Neutrophil (primary cell): ENCODE data around the gene KDM2B.

Experiments used
- H3K27ac ChIP-seq: fragments of 200-600 bp; sonication (generic); 2 replicates; pipeline ENCODE4 v1.5.1; 2016; ENCODE audit warnings: mild to moderate bottlenecking, moderate library complexity
- H3K27me3 ChIP-seq: fragments of 200-600 bp; sonication (generic); 2 replicates; pipeline ENCODE4 v1.6.0; 2016; ENCODE audit warnings: mild to moderate bottlenecking
- H3K36me3 ChIP-seq: fragments of 200-600 bp; sonication (generic); 2 replicates; pipeline ENCODE4 v1.5.1; 2017
- H3K4me1 ChIP-seq, 2 experiments: fragments of 200-600 bp in 1 of 2; sonication (generic) in 1 of 2; 1 replicate in 1 of 2; 2 replicates in 1 of 2; pipeline versions ENCODE4 v1.5.1 to v1.6.1; 2013 to 2016; ENCODE audit warnings: low read depth in 1 of 2, low read length in 1 of 2, mild to moderate bottlenecking in 1 of 2, moderate library complexity in 1 of 2; ENCODE audit not compliant: control insufficient read depth in 1 of 2, insufficient read depth in 1 of 2
- H3K4me3 ChIP-seq, 2 experiments: fragments of 200-600 bp in 1 of 2; sonication (generic) in 1 of 2; 1 replicate in 1 of 2; 2 replicates in 1 of 2; pipeline ENCODE4 v1.5.1; 2013 to 2016; ENCODE audit warnings: low read depth in 1 of 2, low read length in 1 of 2, mild to moderate bottlenecking in 1 of 2, moderate library complexity in 1 of 2
- H3K9me3 ChIP-seq: fragments of 200-600 bp; sonication (generic); 2 replicates; pipeline ENCODE4 v1.5.1; 2016
- TF ChIP-seq, protein P1 (sequence below): fragments of 200-600 bp; sonication (generic); IDR thresholded peaks from 2 replicates; pipeline ENCODE4 v1.5.1; 2016; ENCODE audit warnings: antibody characterized with exemption

Gene KDM2B

DNA sequence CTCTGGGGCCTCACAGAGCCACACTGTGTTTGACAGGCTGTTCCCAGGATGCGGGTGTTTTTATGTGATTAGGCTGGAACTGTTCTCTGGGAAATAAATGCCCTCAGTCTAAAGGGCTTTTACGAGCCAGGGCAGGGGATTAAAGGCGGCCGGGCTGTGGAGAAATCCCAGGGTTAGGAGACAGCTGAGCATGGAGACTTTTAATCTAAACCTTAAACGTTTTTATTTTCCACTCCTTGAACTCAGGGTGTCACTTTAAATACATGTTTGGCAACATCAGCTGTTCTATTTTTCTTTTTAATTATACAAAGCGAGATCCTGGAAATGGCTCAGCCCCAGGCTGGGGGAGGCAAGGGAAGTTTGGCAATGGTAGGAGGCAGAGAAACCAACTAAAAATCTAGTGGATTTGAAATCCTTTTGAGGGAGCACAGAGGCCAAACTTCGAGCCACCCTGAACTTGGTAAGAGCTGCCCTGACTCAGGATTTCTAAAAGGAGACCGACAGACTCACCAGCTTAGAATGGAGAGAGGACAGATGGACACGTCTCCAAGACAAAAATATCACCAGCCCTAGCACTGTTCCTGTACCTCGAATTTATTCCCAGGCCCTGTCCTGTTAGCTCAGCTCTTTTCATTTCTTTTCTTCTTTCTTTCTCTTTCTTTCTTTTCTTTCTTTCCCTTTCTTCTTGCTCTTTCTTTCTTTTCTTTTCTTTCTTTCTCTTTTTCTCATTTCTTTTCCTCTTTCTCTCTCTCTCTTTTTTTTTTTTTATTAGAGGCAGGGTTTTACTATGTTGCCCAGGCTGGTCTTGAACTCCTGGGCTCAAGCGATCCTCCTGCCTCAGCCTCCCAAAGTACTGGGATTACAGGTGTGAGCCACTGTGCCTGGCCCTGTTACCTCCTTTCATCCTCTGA, 29.7 kb upstream of the KDM2B start:
- H3K9me3 ChIP-seq: no peaks in the 10 kb centered on the region
- no peak overlapping the region for H3K4me3 ChIP-seq
- no peaks in the 10 kb centered on the region for H3K27me3 ChIP-seq
- no peaks in the 10 kb centered on the region for H3K36me3 ChIP-seq
- H3K27ac ChIP-seq: no peak overlapping the region
- TF ChIP-seq, protein P1, sequence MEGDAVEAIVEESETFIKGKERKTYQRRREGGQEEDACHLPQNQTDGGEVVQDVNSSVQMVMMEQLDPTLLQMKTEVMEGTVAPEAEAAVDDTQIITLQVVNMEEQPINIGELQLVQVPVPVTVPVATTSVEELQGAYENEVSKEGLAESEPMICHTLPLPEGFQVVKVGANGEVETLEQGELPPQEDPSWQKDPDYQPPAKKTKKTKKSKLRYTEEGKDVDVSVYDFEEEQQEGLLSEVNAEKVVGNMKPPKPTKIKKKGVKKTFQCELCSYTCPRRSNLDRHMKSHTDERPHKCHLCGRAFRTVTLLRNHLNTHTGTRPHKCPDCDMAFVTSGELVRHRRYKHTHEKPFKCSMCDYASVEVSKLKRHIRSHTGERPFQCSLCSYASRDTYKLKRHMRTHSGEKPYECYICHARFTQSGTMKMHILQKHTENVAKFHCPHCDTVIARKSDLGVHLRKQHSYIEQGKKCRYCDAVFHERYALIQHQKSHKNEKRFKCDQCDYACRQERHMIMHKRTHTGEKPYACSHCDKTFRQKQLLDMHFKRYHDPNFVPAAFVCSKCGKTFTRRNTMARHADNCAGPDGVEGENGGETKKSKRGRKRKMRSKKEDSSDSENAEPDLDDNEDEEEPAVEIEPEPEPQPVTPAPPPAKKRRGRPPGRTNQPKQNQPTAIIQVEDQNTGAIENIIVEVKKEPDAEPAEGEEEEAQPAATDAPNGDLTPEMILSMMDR: no peak
- no peaks in the 10 kb centered on the region for H3K4me1 ChIP-seq

DNA sequence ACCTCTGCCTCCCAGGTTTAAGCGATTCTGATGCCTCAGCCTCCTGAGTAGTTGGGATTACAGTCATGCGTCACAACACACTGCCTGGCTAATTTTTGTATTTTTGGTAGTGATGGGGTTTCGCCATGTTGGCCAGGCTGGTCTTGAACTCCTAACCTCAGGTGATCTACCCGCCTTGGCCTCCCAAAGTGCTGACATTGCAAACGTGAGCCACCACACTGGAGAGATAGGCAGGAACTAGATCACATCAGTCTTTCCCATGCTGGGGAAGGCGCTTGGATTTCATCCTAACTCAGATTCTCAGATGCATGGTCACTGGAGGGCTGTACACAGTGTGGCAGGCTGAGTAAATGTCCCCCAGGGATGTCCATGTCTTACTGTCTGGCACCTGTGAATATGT, 27.5 kb upstream of the KDM2B start:
- TF ChIP-seq, protein P1: no peak
- no peaks in the 10 kb centered on the region for H3K27me3 ChIP-seq
- no peak overlapping the region for H3K4me3 ChIP-seq
- H3K27ac ChIP-seq: no peak overlapping the region
- no peaks in the 10 kb centered on the region for H3K9me3 ChIP-seq
- no peaks in the 10 kb centered on the region for H3K36me3 ChIP-seq
- no peaks in the 10 kb centered on the region for H3K4me1 ChIP-seq

DNA sequence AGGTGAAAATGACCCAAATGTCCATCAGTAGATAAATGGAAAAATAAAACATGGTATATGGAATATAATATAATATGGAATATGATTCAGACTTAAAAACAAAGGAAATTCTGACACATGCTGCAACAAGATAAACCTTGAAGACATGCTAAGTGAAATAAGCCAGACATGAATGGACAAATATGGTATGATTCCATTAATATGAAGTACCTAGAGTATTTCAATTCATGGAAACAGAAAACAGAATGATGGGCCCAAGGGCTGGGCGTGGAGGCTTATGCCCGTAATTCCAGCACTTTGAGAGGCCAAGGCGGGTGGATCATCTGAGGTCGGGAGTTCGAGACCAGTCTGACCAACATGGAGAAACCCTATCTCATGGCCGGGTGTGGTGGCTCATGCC, 22.8 kb upstream of the KDM2B start:
- Histone ChIP-seq H3K4me3 (no peak overlapping the region), H3K36me3 (no peaks in the 10 kb centered on the region), H3K27me3 (no peaks in the 10 kb centered on the region), H3K4me1 (no peaks in the 10 kb centered on the region), H3K27ac (no peak overlapping the region), H3K9me3 (no peaks in the 10 kb centered on the region)
- TF ChIP-seq, protein P1: no peak

DNA sequence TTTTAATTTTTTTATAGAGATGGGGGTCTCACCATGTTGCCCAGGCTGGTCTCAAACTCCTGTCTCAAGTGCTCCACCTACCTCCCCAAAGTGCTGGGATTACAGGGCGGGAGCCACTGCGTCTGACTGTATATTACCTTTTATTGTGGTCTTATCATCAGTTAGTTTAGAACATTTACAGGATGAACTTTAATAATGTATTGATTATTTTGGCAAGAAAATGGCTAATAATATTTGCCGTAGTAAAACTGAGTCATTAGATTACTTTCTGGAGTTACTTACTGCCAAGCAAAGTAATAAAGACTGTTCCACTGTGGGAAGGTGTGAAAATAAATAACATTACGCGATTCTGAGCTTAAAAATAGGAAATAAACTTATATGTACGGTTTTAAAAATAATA, 21.9 kb upstream of the KDM2B start:
- TF ChIP-seq, protein P1: no peak
- H3K36me3 ChIP-seq: no peaks in the 10 kb centered on the region
- H3K9me3 ChIP-seq: no peaks in the 10 kb centered on the region
- H3K27me3 ChIP-seq: no peaks in the 10 kb centered on the region
- H3K4me1 ChIP-seq: no peaks in the 10 kb centered on the region
- no peak overlapping the region for H3K4me3 ChIP-seq
- no peak overlapping the region for H3K27ac ChIP-seq

DNA sequence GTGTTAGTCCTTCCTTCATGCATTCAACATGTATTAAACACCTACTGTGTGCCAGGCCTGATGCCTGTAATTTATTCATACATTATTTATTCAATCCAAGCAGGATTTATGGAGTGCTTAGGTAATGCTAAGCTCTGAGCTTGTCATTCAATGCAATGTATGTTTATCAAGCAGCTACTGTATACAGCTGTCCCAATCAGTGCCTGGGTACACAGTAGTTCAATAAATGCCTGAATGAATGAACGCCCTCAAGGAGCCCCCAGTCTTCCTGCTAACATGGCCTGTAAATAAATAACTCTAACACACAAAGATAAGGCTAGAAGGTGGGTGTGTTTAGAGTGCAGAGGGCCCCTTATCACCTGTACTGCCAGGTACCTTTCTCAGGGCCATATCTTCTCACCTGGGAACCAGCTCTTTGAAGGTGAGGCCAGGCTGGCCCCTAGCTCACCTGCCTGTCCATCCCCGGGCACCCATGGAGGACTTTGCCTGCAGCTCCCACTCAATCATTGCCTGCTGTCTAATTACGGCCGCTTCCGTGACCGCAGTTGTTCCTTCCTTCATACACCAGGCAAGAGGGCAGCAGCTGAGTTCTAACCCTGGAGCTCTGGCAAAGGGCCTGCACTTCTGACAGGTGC, 20.0 kb upstream of the KDM2B start:
- no peaks in the 10 kb centered on the region for H3K4me1 ChIP-seq
- H3K27me3 ChIP-seq: no peaks in the 10 kb centered on the region
- TF ChIP-seq, protein P1: no peak
- H3K4me3 ChIP-seq: no peak overlapping the region
- no peak overlapping the region for H3K27ac ChIP-seq
- H3K36me3 ChIP-seq: no peaks in the 10 kb centered on the region
- H3K9me3 ChIP-seq: no peaks in the 10 kb centered on the region
